Measurements from ENCODE around the gene NPC1L1. TPM values are rescaled to one million over a fixed set of nuclear protein-coding genes. Genes with fewer than 3 reads are reported as not detected.
"Not testable (repeated sequence)": the region's sequence is repeated elsewhere in the genome, so short reads cannot be mapped to it uniquely, and the experiment has no call there.

Gene NPC1L1
- polyA plus RNA-seq, 3 donors: 2.1 to 3.2 (median 2.5) TPM

DNA sequence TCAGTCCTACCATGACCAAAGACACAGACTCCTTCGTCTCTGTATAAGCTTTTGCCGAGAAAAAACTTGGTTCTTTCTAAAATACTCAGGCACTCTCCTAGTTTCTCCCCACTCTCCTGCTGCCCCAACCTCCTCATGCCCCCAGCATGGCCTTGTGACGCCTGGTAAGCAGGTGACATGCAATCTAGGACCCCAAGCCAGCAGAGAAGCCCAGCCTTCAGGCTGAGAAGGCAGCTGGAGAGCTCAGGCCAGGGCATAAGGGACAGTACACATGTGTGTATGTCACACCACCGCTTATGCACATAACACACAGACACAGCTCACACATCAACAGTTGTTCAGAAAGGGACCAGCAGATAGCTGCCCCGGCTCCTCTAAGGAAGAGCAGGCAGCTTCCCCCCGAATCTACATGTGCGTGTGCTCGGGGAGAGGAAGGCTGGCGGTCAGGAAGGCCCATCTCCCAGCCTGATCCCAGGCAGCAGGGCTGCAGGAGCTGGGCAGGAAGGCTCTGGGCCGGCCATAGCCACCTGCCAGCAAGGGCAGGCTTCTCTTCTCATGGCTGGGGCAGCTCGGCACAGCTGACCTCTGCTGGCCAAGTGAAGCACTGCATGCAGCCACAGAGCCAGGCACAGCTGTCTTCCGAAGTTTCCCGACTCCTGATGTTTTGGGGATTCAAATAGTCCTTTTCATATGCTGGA lies 24.1 kb upstream of the NPC1L1 start:
- no peak for DNase-seq (ENCODE audit: low read depth in 3 of 3, low spot score in 2 of 3)

DNA sequence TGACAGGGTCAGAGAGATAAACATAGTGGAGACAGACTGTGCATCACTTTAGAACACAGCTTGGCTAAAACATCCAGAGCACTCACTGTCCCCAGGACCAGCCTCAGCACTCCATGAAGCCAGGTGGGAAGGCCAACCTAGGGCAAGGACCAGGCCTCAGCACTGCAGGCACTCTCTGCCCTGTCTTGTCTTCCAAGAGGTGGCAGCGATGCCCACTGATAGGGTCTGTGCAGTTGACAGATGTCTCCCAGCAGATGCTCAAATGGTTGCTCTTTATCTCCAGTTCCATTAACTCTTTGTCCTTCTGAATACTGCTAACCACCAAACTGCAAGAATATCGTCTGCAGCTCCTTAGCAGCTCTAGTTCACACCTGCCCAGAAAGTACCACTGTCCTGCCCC lies 23.5 kb upstream of the NPC1L1 start:
- DNase-seq (ENCODE audit: low read depth in 3 of 3, low spot score in 2 of 3): no peak

DNA sequence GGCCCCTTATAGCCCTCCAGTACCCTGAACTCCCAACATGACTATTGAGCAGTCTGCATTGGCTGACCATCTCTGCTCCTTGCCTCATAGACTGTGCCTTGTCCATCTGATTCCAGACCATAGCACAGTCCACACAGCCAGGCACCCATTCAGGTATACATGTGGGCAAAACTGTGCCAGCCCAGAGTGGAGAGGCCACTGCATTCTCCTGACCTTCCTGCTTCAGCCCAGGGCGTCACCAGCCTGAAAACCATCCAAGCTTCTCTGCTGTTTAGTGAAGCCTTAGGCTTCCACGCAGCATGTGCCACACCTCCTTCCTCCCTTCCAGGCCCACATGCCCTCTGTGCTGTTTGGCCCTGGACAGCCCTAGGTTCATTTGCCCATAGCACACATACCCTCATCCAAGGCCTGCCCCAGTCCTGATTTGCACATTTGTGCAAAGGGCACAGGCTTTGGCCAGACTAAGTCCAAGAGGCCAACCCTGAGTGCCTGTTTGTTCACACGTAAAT lies 22.1 kb upstream of the NPC1L1 start:
- DNase-seq (ENCODE audit: low read depth in 3 of 3, low spot score in 2 of 3): no peak

DNA sequence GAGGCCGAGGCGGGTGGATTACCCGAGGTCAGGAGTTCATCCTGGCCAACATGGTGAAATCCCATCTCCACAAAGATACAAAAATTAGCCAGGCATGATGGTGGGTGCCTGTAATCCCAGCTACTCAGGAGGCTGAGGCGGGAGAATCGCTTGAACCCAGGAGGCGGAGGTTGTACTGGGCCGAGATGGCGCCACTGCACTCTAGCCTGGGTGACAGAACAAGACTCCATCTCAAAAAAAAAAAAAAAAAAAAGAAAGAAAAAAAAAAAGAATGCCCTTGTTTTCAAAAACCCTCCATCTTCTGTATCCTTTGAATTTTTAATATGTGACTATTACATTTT lies 21.5 kb upstream of the NPC1L1 start:
- DNase-seq (ENCODE audit: low read depth in 3 of 3, low spot score in 2 of 3): not testable (repeated sequence)

DNA sequence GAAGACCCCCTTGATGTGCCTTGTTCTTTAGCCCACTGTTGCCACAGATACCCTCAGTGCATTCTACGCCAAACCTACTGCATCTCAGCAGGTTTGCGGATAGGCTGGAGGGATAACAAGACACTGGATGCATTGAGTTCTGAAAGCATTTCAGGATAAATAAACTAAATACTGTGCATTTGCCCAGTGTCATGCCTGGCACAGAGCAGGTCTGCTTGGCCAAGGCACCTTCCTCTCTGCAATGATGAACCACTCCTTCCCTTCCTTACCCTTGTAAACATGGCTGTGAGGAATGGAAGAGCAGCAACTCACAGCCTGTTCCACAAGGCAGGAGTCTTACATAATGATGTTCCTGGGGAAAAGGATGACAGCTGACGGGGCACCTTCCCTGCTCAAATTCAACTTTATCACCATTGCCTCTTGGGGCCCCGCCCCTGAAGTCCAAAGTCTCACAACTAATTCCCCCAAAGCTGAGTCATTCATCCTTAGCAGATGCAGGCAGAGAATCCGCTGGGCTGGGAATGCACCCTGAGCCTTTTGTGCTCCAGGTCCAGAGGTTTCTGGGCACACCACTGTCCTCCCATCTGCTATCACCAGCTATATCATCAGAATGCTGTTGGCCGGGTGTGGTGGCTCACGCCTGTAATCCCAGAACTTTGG lies 21.0 kb upstream of the NPC1L1 start:
- DNase-seq (ENCODE audit: low read depth in 3 of 3, low spot score in 2 of 3): no peak

DNA sequence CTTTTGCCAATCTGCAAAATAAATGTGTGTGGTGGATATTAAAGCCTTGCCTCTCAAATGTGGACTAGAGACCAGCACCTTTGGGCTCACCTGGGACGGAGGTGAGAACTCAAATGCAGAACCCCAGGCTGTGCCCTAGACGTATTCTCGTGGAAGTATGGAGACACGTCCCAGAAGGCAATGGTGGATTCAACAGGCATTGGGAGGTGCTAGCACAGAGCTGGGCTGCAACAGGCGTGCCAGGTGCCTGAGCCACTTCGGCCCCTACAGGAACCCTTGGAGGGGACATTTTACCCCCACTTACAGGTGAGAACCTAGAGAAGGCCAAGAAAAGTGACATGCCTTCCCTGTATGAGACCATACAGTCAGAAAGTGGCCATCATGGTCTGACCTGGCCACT lies 20.4 kb upstream of the NPC1L1 start:
- no peak for DNase-seq (ENCODE audit: low read depth in 3 of 3, low spot score in 2 of 3)

DNA sequence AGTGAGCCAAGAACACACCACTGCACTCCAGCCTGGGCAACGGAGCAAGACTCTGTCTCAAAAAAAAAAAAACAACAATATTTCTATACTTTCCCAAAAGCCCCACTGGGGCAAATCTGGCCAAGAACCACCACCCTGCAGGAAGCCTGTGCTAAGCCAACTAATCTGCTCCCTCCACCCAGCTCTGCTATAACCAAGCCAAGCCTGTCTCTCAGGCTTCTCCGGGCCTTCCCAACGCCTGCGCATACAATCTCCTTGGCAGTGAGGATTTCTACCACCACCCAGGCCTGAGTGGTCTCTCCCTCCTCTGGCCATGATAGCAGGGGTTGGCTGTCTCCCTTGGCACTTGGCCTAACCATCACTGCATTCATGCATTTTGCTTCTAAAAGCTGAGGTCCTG lies 18.4 kb upstream of the NPC1L1 start:
- no peak for DNase-seq (ENCODE audit: low read depth in 3 of 3, low spot score in 2 of 3)

DNA sequence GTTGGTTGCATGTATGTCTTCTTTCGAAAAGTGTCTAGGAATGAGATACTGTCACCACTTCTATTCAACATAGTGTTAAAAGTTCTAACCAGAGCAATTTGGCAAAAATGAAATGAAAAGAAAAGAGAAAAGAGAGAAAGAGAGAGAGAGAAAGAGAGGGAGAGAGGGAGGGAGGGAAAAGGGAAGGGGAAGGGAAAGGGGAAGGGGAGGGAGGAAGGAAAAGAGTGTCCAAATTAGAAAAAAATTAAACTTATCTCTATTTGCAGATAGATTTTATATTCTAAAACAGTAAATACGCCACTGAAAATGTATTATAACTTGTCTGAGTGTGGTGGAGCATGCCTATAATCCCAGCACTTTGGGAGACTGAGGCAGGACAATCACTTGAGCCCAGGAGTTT lies 16.4 kb upstream of the NPC1L1 start:
- DNase-seq (ENCODE audit: low read depth in 3 of 3, low spot score in 2 of 3): no peak

DNA sequence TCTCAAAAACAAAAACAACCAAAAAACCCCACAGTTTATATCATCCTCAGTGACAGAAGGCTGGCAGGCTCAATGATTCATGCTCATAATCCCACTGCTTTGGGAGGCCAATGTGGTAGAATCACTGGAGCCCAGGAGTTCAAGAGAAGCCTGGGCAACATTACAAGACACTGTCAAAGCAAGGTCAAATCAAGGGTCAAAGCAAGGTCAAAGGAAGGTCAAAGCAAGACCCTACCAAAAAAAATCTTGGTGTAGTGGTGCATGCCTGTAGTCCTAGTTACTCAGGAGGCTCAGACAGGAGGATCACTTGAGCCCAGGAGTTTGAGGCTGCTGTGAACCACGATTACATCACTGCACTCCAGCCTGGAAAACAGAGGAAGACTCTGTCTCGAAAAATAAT lies 14.2 kb upstream of the NPC1L1 start:
- no peak for DNase-seq (ENCODE audit: low read depth in 3 of 3, low spot score in 2 of 3)

DNA sequence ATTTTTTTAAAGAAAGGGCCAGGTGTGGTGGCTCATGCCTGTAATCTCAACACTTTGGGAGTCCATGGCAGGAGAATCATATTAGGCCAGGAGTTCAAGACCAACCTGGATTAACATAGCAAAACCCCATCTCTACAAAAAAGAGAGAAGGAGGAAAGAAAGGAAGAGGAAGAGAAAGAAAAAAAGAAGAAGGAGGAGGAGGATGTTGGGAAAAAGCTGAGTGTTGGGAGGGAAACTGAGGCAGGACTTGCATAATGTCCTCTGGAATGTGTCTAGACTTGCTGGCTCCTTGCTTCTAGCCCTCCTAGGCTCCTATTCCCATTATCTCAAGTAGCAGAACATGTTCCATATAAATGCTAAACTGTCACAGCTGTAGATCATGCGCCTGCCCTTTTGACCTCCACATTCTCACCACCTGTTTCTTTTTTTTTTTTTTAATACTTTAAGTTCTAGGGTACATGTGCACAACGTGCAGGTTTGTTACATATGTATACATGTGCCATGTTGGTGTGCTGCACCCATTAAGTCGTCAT lies 11.4 kb upstream of the NPC1L1 start:
- DNase-seq (ENCODE audit: low read depth in 3 of 3, low spot score in 2 of 3): not testable (repeated sequence)

DNA sequence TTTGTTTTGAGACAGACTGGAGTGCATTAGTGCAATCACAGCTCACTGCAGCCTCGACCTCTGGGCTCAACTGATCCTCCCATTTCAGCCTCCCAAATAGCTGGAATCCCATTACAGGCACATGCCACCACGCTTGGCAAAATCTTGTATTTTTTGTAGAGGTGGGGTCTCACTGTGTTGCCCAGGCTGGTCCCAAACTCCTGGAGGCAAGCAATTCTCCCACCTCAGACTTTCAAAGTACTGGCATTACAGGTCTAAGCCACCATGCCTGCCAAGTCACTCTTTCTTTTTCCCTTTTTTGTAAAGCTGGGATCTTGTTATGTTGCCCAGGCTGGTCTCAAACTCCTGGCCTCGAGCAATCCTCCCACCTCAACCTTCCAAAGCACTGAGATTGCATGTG lies 8.3 kb upstream of the NPC1L1 start:
- no peak for DNase-seq (ENCODE audit: low read depth in 3 of 3, low spot score in 2 of 3)

DNA sequence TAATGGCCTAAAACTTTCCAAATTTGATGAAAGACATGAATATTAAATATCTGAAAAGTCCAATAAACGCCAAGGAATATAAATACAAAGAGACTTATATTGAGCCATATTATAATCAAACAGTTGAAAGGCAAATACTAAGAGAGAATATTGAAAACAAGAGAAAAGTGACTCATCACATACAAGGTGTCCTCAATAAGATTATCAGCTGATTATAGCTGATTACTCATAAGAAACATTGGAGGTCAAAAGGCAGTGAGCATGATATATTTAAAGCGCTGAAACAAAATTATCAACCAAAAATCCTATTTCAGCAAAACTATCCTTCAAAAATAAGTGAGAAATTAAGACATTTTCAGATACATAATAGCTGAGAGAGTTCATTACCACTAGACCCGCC lies 7.8 kb upstream of the NPC1L1 start:
- DNase-seq (ENCODE audit: low read depth in 3 of 3, low spot score in 2 of 3): no peak

DNA sequence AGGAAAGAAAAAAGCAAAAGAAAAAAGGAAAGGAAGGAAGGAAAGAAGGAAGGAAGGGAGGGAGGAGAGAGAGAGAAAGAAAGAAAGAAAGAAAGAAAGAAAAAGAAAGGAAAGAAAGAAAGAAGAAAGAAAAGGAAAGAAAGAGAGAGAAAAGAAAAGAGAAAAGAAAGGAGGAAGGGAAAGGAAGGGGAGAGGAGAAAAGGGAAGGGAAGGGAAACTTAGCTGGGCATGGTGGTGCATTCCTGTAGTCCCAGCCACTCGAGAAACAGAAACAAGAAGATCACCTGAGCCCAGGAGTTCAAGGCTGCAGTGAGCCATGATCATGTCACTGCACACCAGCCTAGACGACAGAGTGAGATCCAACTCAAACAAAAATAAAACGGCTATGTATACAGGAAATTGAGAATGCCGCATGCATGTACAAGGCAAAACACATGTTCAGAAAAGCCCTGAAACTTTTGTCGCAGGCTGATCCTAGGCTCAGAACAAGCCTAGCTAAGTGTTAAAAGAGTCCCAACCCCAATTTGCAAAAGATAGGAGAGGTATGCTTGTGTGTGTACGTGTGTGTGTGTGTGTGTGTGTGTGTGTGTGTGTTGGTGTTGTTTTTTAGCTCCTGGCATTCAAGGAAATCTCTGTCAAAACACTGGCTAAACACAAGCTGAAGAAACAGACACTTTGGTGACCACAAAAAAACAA lies 6.6 kb upstream of the NPC1L1 start:
- no peak for DNase-seq (ENCODE audit: low read depth in 3 of 3, low spot score in 2 of 3)

DNA sequence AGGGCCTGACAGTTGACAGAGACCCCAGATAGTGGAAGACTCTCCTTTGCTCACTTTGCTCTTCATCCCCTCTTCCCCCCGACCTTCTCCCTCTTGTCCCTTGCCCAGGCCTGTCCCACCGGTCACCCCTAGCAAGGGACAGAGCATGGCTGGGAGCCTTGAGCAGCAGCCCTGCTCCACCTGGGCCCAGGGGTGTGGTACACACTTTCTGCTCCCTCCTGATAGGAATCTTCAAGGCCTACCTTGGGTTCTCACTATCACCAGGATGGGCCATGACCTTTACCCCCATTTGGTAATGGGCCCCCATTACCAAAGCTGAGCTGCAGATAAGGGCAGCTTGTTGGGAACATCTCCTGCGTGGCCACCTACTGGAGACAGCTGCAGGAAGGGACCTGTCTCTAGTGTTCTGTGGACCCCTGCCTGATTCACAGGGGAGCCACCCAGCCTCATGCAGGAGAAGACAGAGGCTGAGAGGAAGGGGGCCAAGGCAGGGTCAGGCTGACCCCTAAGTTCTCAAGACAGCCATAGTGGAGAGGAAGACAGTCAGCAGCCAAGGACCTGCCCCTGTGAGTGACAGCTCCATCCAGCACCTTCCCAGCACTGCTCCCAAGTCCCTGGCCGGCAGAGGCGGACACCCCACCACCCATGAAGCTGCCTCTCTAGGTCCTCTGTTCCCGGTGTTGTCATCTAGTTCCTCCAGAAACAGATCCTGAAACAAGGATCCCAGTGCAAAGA lies 913 bp upstream of the NPC1L1 start:
- no peak for DNase-seq (ENCODE audit: low read depth in 3 of 3, low spot score in 2 of 3)

DNA sequence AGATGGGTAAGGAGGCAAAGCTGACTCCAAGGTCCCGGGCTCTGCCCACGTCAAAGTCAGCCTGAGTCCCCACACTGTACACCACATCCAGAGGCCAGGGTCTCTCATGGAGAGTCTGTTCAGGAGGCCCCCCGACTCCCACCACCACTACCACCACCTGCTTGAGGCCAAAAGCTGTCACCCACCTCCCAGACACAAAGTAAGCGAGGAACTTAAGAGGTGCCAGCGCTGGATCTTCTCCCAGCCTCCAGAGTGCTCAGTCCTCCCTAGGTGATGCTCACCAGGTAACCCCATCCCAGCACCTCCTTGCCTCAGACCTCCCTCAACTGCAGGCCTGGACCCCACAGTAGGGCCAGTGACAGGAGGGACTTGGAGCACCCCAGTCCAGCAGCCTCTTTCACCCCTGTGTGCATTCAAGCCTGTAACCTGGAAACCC lies 520 bp downstream of the NPC1L1 start:
- DNase-seq (ENCODE audit: low read depth in 3 of 3, low spot score in 2 of 3): no peak

DNA sequence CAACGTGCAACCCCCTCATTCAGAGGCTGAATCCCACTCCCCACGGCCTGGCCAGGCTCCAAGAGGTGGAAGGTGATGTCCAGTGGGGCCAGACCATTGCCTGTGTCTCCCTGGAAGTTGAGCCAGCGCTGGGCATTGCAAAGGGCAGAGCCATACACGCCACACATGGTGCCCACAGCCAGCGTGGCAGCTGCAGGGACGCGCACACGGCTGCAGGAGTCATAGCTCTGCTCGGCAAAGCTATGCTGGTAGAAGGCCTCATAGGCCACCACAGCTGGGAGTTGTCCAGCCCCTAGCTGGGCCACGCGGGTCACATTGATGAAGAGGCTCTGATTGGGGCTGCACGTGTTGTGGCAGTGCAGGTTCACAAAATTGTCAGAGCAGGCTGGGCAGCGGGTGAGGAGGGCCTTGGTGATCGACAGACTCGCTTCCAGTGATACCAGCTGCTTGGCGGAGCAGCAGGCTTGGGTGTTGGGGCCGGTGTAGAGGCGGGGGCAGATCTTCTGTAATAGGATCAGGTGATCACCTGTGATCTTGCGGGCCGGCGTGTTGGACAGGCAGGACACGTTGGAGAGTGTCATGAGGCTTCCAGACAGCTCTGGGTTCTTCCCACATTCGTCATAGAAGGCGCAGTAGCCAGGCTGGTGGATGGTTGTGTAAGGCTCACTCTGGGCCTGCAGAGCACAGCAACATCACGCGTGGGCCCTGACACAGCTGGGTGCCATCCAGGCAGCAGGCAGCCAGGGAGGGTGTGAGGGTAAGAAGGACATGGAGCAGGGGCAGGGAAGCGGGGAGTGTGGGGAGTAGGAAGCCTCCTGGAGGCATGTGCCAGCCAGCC lies 1.2 kb downstream of the NPC1L1 start:
- DNase-seq (ENCODE audit: low read depth in 3 of 3, low spot score in 2 of 3): no peak

DNA sequence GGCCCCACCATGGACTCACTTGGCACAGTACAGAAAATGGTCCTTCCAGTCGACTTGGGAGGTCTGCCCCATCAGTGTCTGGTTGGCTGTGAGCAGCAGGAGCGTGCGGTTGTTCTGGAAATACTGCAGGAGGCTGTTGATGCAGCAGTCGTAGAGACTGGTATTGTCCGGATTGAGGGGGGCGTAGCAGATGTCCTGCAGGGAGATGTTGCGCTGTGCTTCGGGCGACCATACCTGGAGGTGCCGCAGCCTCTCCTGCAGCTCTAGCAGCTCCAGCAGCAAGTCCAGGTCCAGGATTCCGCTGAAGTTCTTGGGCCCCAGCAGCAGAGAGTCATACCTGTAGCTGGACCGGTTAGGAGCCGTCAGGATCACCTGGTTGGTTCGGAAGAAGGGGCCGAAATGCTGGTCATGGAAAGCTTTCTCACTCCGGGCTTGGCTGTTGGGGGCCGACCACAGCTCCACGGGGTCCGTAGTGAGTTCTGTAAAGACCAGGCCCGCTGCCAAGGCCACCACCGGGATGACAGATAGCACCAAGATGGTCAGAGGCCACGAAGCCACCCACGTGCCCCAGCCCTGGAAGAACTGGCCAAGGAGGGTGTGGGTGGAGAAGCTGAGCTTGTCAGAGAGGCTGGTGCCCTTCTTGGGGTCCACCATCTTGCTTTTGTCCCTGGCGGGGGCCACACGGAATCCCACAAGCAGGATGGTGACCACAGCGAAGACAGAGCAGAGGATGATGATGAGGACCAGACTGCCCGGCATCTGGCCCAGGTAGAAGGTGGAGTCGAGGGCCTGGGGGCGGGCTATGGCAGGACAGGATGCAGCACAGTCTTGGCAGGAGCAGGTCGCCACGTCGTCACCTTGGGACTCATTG lies 2.1 kb downstream of the NPC1L1 start:
- no peak for DNase-seq (ENCODE audit: low read depth in 3 of 3, low spot score in 2 of 3)

DNA sequence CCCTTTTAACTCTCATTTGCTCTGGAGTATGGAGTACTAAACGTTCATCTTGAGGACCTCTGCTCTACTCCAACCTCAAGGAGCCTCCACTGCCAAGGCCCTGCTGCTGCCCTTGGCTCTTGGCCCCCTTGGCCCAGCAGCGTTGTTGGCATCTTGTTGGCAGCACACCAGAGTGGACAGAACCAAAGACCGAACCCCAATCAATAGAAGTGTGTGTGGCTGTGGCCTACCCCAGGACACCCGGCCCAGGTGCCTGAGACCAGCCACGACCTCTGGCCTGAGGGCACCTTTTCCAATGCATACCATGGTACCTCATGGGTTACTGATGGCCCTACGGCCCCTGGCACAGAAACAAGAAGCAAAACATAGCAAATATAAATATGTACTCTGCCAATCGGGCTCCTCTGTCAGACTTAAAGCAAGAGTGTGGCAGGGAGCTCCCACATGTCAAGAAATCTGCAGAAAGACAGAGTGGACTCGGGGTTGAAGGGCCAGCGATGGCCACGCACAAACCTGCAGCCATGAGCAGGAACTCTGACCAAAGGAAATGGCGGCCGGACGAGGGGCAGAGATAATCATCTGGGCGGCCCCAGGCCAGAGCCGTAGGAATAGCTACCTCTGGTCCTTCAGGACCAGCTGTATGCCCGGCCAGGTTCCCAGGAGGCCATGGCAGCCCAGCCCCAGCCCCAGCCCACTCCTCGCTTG lies 2.9 kb downstream of the NPC1L1 start:
- DNase-seq (ENCODE audit: low read depth in 3 of 3, low spot score in 2 of 3): no peak

DNA sequence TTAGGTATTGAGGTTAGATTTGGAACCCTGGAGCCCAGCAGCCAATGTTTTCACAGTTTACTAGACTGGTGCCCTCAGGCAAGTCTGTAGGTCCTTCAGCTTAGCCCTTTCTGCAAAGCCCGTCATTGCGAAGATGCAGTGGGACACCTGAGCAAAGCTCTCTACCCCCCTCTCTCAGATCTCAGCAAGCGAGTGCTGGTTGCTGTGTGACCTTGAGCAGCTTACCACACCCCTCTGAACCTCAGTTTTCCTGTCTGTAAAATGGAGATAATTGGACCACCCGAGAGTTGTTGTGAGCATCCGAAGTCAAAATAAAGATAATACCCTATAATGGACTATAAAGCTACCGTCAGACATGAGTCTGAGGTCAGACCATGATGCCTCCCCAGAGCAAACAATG lies 3.7 kb downstream of the NPC1L1 start:
- DNase-seq (ENCODE audit: low read depth in 3 of 3, low spot score in 2 of 3): no peak

Measured in right renal cortex interstitium (tissue), 3 donors.